Glomerular visceral epithelial cell (primary cell): ENCODE results near the gene ACTR10.
A peak's percentile ranks its signal among the peaks of the same experiment; 100 is the strongest.

Experiments used
- DNase-seq: peaks from one replicate; pipeline ENCODE4 v3.0.0-alpha.2; 2016; ENCODE audit errors: extremely low spot score

Gene ACTR10

DNA sequence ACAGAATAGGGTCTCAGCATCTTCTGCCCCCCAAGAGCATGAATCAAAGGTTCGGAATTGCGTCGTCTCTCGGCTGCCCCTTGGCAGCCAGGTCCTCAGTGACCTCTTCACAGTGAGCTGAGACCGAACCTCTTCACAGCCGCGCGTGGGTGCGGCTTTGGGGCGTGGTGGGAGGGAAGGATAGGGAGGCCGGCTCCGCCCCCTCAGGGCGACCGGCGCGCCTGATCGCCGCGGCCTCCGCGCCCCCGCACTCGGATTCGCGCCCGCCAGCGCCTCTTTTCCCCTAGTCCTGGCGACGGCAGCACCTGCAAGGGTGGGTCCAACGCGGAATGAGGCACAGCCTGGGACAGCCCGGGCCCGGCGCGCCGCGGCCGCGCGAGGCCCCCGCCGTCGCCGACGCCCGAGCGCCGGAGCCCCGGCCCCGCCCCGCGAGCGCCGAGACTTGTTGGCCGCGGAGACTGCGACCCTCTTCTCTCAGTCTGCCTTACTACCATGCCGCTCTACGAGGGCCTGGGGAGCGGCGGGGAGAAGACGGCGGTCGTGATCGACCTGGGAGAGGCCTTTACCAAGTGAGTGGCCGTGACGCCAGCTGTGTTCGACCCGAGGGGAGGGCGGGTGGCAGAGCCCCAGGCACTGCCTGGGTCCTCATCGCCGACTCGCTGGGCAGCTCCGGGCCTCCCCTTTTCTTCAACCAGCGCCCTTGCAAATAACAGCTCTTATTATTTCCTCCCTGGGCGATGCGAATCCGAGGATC is at the start of gene ACTR10:
Gene ACTR10, plus strand, starts transcription at position 424 of the 754 bp plus-strand sequence. Its CDS starts 69 bp downstream, at position 493.
- DNase-seq, result peak; percentile 89

DNA sequence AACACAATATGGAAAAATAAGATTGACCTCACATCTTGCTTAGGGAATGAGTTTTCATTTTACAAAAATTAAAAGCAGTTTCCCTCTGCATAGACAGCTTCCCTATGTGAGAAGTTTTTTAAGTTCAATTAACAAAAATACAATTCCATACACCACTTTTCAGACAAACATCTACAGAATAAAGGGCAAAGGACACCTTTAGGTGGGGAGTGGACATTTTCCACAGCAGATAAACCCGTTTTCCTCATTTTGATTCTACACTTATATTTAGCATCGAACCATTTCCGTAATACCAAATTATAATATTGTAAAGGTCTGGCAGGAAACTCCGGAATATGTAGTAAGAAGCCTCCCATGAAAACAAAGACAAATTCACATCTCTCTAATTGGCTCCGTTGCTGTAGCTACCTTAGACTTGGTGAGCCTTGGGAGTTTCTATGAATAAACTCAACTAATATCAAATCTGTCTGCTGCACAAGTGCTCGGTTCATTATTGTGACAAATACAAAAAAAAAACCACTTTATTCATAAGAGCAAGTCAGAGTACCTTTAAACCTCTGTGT is 49.6 kb upstream of the ACTR10 start:
- no peak for DNase-seq

DNA sequence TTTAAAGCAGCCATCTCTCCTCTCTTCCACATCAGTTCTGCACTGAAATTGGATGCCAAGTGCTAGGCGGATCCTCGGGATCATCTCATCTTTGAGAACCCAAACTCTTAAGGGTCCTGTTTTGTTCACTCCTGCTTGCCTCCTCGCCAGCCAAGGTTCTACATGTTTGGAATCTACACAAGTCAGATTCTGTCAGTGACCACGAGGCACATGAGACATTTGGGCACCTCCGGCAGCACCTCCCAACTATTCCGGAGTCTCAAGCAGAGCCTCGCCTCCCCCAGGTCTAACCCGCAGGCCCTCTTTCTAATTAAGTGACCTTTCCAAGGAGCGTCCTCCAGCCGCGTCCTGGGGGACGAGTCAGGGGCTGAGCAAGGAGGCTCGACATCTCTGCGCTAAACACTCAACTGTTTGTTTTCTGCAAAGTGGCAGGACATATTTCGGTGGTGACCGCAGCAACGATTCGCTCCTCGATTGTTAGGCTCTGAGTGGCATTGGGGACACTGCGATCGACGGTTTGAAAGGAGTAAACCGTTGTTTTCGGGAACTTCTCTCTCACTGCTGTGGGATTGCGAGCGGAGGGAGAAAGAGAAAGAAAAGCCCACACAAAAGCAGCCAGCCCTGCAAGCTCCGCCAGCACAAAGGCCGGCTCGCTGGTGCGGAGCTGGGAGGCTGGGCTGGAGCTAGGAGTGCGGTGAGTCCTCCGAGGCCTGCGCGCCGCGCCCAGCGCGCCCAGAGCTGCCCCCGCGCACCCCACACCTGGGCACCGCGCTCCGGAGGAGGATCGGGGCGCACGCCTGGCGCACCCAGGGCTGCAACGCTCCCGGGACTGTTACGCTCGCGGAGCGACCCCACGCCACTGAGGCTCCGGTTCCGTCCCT is 48.6 kb upstream of the ACTR10 start:
- DNase-seq, result peak; percentile 32

DNA sequence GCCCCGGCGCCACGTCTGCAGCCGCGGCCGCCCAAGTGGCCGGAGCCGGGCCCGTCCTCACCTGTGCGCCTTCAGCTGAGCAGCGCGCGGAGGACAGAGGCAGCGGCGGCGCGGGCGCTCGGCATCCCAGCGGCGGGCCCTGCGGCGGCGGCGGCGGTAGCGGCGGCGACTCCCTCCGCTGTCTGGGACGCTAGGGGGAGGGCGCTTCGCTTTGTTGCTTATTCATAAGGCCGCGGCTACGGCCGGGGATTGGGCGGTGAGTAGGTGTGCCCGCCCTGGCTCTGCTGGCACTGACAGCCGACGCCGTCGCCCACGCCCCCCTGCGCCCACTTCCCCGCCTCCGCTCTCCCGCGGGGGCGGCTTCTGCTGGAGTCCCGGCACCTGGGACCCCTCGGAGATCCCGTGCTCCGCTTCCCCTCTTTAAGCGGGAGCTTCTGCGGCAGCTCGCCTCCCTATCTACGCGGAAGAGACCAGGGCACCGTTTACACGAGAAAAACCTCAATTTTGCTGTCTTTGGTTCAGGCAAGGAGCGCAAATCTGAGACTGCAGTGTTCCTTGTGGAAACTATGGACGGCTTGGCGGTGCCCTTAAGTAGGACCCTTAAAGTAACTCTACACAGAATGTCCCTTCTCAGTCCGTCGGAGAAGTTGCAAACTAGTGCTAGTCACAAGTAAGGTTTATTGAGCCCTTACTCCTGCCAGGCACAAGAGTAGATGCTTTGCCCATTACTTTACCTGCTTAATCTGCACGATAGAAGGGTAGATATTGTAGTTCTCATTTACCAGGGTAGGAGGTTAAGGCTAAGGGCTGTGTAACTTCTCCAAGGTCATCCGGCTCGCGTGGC is 47.7 kb upstream of the ACTR10 start, which contains the start of gene ARMH4:
Gene ARMH4, minus strand, starts transcription at position 200 of the 844 bp plus-strand sequence. CDS start 12,855 bp downstream, outside the sequence.
- DNase-seq, result peak; percentile 85

DNA sequence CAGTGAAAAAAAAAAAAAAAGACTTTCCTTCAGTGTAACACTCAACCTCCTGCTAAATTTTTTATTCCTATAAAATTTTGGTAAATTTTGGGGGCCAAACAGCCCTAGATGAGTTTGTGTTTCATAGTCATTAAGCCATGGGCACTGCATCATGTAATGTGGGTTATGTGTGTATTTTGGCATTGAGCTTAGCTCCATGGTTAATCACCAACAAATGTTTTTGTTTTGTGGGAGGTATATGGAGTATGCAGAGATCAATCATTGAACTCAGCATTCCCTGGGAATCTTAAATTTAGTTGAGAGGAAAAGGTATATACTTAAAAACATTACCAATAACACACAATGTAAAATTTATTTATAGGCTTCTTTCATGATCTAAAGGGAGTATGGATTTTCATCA is 39.4 kb upstream of the ACTR10 start:
- no peak for DNase-seq

DNA sequence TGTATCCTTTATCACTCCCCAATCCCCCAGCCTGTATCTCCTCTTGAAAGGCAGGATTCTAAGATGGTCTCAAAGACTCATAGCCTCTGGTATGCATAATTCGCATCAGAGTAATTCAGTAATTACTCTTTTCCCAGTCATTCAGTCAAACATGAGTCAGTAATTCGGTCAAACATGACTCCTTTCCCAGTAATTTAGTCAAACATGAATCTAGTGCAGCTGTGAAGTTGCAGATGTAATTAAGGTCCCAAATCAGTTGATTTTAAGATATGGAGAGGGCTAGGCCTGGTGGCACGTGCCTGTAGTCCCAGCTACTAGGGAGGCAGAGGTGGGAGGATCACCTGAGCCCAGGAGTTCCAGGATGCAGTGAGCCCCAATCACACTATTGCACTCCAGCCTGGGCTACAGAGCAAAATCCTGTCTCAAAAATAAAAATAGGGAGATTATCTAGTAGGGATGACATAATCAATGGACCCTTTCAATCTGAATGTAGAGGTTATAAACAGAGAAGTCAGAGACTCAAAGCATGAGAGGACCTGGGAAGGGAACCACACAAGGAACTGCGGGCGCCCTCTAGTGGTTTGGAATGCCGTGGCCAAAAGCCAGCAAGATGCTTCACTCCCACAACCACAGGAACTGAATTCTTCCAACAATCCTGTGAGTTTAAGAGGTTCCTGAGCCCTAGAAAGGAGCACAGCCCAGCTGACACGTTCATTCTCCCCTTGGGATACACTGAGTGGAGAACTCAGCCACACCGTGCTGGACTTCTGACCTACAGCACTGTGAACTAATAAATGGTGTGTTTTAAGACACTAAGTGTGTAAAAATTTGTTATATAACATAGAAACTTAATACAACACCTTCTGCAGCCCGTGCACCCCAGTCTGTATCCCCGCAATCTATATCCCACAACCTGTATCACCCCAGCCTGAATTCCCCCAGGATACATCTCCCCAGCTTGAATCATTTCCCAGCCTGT is 33.7 kb upstream of the ACTR10 start:
- DNase-seq, result peak; percentile 84

DNA sequence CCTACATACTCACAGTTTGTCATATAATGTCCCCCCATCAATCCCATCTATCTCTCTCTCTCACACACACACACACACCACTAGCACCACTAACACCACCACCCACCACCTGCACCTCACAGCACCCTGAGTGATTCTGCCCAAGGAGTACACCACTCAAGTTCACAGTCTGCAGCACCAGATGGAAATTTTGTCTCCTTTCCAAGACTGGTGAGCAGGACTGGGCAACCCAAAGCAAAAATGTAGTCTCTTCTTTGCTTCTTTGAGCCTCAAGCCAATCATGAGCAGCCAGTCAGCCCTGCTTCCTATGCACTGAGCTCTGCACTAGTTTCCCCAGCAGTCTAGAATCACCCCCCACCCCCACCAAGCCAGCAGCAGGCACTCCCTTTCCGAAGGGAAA is 32.9 kb upstream of the ACTR10 start:
- DNase-seq, result no peak

DNA sequence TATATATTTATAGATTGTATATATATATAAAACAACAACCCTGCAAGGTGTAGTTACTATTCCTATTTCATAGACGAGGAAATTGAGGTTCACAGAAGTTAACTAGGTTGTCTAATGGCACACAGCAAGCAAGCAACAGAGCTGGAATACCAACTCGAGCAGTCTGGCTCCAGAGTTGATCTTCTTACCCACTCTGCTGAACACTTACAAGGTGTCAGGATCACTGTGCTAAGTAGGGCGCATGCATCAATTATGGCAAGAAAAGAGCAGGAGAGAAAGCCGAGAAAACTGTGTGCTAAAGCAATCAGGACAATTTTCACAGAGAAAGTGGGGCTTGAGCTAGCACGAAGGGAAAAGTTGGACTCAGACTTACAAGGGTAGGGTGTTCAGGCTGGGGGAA is 32.1 kb upstream of the ACTR10 start:
- DNase-seq, result no peak

DNA sequence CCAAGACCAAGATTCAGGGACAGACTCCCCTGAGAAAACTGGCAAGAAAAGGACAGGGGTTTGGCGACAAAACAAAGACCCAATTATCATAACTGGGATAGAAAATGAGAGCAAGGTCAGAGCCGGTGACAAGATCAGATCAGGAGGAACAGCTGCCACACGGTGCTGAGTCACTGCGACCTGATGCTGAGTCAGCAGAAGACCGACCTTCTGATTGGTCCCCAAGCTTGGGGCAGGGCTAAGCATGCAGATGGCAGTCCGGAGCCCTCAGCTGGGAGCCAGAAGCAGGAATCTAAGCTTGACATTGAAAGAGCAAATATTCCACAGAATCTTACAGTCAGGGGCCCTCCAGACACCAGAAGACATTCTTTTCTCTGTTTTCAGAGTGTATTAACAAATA is 28.9 kb upstream of the ACTR10 start:
- peak; percentile 87 for DNase-seq

DNA sequence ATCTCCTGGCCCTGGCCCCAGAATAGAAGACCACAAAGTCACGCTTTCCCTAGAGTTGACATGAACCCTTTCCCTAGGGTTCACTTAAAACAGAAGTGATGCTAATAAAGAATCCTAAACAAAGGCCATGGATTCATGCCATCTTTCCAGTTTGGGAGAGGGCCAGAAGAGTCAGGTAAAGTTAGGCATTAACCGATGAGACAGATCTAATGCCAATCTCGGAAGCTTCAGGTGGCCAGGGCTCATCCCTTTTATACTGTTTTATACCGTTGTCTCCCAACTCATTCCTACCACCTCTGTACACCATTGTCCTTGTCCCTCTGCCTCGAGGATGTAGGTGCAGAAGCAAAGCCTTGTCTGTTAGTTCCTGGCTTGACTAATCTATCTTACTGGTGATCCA is 22.8 kb upstream of the ACTR10 start:
- no peak for DNase-seq

DNA sequence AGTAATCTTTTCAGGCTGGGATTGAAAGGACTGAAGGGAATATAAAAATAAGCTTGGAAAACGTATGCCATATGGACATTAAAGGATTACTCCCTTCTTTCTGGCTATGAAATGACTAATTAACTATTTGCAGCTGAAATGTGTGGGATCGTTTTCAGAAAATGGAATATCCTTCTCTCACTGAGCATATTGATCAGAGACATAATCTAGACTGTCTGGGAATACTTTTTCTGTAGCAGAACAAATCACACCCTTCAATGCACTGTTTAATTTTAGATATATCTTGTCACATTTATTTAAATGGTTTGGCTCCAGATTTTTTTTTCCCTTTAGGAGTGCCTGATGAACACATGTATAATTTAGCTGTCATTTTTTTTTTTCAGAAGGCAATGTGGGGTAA is 10.8 kb upstream of the ACTR10 start:
- no peak for DNase-seq

DNA sequence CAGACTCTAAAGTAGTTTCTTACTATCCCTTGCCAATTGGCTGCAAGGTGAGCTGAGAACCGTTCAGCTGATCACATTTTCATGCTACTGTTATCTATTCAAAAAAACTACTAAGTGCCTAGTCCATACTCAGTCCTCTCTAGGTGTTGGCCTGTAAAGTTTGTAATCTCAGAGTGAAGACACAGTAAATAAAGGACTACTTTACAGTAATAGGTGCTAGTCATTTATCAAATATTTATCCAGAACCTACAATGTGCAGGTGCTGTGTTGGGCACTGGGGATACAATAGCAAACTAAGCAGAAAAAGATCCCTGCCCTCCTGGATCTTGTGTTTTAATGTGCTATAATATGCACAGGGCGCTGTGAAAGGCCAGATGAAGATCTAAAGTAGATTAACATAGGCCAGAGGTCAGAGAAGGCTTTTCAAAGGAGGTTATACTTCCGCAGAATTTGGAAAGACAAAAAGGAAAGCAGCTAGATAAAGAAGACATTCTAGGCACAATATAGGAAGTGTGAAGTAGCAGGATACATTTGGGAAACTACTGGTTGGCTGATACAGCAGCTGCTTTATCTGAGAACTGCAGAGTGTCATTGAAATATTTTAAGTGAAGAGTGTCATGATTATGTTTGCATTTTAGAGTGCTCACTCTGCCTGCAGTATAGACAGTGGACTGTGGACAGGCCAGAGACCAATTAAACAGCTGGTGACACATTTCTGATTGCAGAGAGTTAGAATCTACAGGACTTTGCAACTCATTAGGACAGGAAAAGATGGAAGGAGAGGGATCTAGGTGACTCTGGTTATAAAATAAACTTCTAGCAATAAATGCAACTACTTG is 8.0 kb upstream of the ACTR10 start:
- DNase-seq, result no peak

DNA sequence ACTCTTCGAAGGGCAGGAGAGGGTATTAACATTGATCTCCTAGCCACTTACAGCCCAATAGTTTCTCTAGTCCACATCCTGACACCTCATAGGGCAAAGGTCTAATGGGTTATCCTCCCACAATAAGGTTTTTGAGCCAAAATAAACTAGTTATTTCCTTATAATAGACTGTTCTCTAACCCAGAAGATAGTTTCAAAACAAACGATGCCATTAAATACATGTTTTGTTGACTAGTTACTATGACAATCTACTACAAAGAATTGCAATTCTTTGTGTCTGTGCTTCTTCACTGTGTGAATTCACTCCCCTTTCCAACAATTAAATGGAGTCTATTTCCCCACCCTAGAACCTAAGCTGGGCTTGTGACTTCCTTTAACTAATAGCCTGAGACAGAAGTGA is 6.4 kb upstream of the ACTR10 start:
- no peak for DNase-seq

DNA sequence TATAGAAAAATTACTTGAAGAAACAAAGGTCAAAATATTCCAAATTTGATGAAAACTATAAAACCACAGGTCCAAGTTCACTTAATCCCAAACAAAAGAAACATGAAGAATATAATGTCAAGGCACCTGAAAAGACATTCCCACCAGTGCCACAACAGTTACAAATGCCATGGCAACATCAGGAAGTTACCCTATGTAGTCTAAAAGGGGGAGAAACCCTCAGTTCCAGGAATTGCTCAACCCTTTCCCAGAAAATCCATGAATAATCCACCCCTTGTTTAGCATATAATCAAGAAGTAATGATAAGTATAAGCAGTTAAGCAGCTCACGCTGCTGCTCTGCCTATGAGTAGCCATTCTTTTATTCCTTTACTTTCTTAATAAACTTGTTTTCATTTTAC is 3.8 kb upstream of the ACTR10 start:
- no peak for DNase-seq

DNA sequence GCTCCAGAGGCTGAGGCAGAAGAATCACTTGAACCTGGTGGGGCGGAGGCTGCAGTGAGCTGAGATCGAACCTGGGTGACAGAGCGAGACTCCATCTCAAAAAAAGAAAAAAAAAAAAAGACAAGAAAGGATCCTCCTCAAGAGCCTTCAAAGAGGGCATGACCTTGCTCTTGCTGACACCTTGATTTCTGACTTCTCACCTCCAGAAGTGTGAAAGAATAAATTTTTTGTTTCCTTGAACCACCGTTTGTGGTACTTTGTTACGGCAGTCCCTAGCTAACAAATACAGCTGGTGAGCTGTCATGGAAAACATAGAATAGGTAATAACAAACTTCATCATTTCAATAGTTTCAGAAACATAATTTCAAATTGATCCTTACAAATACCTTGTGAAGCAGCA is 1.9 kb upstream of the ACTR10 start:
- DNase-seq, result no peak

DNA sequence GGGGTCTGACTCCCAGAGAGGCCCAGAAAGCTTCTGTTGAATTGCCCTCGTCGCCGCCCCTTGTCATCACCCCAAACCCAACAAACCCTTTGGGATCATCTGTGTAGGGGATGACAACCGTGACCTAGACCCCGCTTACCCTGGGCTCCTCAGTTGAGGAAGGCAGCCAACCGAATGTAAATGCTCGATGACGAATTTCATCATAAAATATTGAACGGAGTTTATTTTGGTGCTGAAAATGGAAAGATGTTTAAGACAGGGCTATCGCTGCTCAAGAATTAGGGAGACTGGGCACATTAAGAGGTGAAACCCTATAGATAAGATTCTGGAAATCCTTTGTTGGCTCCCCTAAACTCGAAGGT is 512 bp downstream of the ACTR10 start:
- DNase-seq, result no peak

DNA sequence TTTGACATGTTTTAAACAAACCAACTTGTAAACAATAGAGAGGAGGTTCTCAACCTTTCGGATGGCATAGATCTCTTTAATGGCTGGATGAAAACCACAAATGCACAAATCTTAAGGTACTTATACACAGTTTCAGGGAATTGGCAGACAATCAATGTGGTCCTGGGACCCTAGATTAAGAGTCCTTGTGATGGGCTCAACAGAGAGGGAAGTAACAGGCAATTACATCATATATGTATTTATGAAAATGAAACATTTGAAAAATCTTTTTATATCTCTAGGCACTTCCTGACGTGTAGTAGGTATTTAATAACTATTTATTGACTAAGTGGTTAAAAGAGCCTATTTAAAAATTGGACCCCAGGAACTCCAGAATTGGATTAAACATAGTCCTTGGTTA is 897 bp downstream of the ACTR10 start:
- no peak for DNase-seq

DNA sequence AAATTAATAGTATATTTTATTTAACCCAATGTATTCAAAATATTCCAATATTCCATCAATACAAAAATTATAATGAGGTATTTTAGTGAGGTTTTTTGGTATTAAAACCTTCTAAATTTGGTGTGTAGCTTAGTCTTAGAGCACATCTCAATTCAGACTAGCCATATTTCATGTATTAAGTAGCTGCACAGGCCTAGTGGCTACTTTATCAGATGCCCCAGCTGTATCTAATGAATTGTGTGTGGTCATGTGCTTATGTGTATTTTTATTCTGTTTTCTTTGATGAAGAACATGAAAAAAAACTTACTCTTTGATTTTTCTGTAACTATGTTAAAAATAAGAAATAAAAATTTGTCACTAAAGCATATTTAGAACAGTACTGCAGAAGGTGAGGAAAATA is 13.2 kb downstream of the ACTR10 start:
- no peak for DNase-seq

DNA sequence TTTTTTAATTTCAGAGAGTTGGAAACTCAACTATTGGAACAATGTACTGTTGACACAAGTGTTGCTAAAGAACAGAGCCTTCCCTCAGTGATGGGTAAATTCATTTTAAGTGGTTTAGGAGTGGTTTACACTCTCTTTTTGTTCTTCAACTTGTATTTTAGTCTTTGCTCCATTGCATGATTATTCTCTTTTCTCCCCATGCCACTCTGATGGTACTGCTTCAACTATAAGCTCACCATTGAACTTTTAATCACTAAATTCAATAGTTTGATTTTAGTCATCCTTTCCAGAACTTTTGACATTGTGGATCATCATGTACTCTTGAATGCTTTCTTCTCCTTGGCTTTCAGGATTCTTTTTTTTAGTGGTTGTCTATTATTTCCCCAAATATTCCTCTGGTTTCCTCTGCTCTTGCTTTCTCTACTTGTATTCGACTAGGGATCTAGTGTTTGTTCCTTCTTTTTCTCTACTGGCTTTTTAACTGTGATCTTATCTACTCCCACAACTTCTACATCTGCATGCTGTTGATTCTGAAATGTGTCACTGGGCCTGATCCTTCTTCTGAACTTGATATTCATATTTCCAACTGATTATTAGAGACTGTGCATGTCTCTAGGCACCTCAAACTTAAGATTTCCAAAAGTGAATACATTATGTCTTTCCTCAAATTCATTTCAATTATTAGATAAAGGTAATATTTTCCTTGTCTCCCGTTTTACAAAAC is 15.4 kb downstream of the ACTR10 start:
- no peak for DNase-seq
